OCI-LY7 (cell line): ENCODE data around the gene NKIRAS2.

Experiments
- CTCF ChIP-seq: fragments of 200-600 bp; sonication (generic); conservative IDR thresholded peaks from 2 replicates; pipeline ENCODE4 v1.5.1; 2014; ENCODE audit warnings: mild to moderate bottlenecking, antibody characterized with exemption, low read length, moderate library complexity, mixed read lengths
- EZH2phosphoT487 ChIP-seq: fragments of 200-600 bp; sonication (generic); IDR thresholded peaks from 2 replicates; pipeline ENCODE4 v1.6.1; 2018; ENCODE audit warnings: low read depth, borderline replicate concordance, mild to moderate bottlenecking, mixed run types, antibody characterized with exemption, low read length, moderate library complexity, mixed read lengths

- TF ChIP-seq CTCF: no peak
- no peak for TF ChIP-seq EZH2phosphoT487
These were observed 39.9 kb downstream of the NKIRAS2 start for GRCh38 chr17:42059815-42060214.
